ENCODE data around the gene NDUFV1. TPM values are rescaled to one million over a fixed set of nuclear protein-coding genes. Genes with fewer than 3 reads are reported as not detected.

The NDUFV1 gene
- total RNA-seq, 1 experiment from 2014 or later, result 242 TPM

GRCh38 chr11:67627812-67628624, 21.3 kb downstream of the NDUFV1 start (continued):
- no peak for TF ChIP-seq REST (IDR thresholded peaks at IDR 0.05; ENCODE audit: low read depth)

- TSS peak; percentile 46 for BruUV-seq (replicated peaks)
- H3K9me3 ChIP-seq (ENCODE audit: control insufficient read depth in 1 of 2, insufficient read depth in 1 of 2, low read depth in 1 of 2, low read length in 2 of 2), result no peaks in the 10 kb centered on the region
- peak overlapping the region; percentile 96; the same call in 1 of the 2 replicates for H3K27ac ChIP-seq (ENCODE audit: low read depth, low read length)
- peak overlapping the region; percentile 54 to 60 for H3K4me3 ChIP-seq (replicated peaks in 1 of 2; ENCODE audit: low read depth in 1 of 2, low read length in 2 of 2)
- no peaks in the 10 kb centered on the region for H3K9me2 ChIP-seq (ENCODE audit: insufficient read depth)
- DNase-seq (ENCODE audit: low read depth, low spot score) (no peak), ATAC-seq (no peak)
- peak overlapping the region; percentile 92 for H3K4me2 ChIP-seq (ENCODE audit: low read length)
- TF ChIP-seq TCF7L2 (IDR thresholded peaks at IDR 0.05; ENCODE audit: borderline replicate concordance, extremely low read depth, insufficient read depth, insufficient read length) (no peak), POLR2A (IDR thresholded peaks at IDR 0.05; ENCODE audit: borderline replicate concordance, extremely low read depth, insufficient read depth, insufficient read length) (no peak), EZH2 (IDR thresholded peaks at IDR 0.05) (no peak), ATF3 (IDR thresholded peaks at IDR 0.05) (no peak), JUND (IDR thresholded peaks at IDR 0.05) (no peak)
- no peaks in the 10 kb centered on the region for H4K20me1 ChIP-seq (ENCODE audit: insufficient read depth)
- no peaks in the 10 kb centered on the region for H3K79me2 ChIP-seq (ENCODE audit: insufficient read depth, low read length)
- peak overlapping the region; percentile 75 for H3K9ac ChIP-seq (ENCODE audit: low read length)
- H3K36me3 ChIP-seq (ENCODE audit: control insufficient read depth in 1 of 2, insufficient read depth in 2 of 2, low read length in 2 of 2), result no peaks in the 10 kb centered on the region
- intact Hi-C loops (cut with micrococcal nuclease), result no loop called here
- RAD21 ChIA-PET (ENCODE audit: low non-redundant PET in 1 of 2, low total read pairs in 2 of 2, uncharacterized antibody in 2 of 2, unreplicated experiment in 2 of 2), result interaction anchor here (0.8 to 1.3 kb wide), 2 partner anchors 31 to 63 kb away, joined by 4 to 6 read pairs; no protein-coding TSS in a partner anchor
- CTCF ChIA-PET, result interaction anchor here (0.6 to 2.9 kb wide), 20 partner anchors 9 to 227 kb away, joined by 3 to 34 read pairs (median 9); partner anchors contain the start of genes ACY3, GSTP1, PPP1CA and TBX10
- no peak overlapping the region for H2AFZ ChIP-seq (ENCODE audit: low read depth, low read length, poor library complexity, severe bottlenecking)
- H3K27me3 ChIP-seq (ENCODE audit: insufficient read depth, low read length), result no peaks in the 10 kb centered on the region
- H3K4me1 ChIP-seq (ENCODE audit: control insufficient read depth in 1 of 2, insufficient read depth in 2 of 2, low read length in 2 of 2), result peaks cover 5 to 25% of the 10 kb centered on the region in 2 experiments; a peak in 3 of 4 replicates
- POLR2A ChIA-PET, result interaction anchor here (1.2 kb wide), 3 partner anchors 10 to 56 kb away, joined by 3 to 6 read pairs (median 3); no protein-coding TSS in a partner anchor
These were observed 22.1 kb downstream of the NDUFV1 start for GRCh38 chr11:67628710-67629385.

Data from HCT116 (cell line).